T-helper 2 cell treated with Interferon-gamma antibody and Interleukin-4, amounts not matched to agents 100 ng/mL and 5 ng/mL, for 36 hours (primary cell): ENCODE data around the gene FKBP6. TPM values are rescaled to one million over a fixed set of nuclear protein-coding genes. Genes with fewer than 3 reads are reported as not detected.
"Not testable (repeated sequence)": the region's sequence is repeated elsewhere in the genome, so short reads cannot be mapped to it uniquely, and the experiment has no call there.

Source experiments
- intact Hi-C: fragments of 100-400 bp; cut with micrococcal nuclease; formaldehyde crosslinking; loops from one replicate; pipeline ENCODE4 v1.15.1; 2023
- total RNA-seq: library from RNA; stranded (reverse); gene quantifications from 2 replicates; pipeline ENCODE4 v1.2.3, GENCODE V29; 2022

The FKBP6 gene
- total RNA-seq, 1 donor from 2014 or later, result not detected

DNA sequence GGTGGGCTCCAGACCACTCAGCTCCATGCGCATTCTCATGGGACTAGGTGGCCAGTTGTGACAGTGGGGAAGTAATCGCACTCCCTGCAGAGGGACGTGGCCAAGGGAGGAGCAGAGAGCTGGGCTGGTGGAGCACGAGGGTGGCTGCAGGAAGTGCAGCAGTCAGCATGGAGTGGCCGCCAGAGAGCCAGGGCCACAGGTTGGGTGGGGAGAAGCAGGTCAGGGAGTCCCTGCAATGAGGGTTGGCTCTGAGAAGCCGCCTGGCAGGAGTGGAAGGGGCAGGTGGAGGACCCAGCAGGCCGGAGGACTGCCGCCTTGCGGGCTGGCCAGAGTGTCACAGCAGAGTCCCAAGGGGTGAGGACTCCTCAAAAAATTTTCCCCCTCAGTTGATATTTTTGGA lies 26.2 kb downstream of the FKBP6 start:
- intact Hi-C loops, result no loop called here

- intact Hi-C loops, result no loop called here
These were observed 26.9 kb downstream of the FKBP6 start for GRCh38 chr7:73354821-73355220.

DNA sequence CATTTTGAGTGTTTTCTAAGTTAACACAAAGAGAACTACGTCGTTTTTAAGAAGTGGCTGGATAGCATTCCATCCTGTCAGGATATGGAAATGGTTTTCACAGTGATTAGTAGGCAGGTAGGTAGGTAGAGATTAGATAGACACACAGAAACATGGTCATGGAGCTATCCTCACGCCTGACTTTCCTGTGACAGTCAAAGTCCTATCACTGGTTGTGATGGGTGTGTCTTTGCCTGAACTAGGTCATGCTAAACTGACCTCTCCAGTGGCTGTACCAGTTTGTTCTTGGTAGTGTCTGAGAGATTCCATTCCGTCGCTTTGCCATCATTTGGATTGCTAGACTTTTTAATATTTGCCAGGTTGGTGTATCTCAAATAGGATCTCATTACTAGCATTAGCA lies 28.2 kb downstream of the FKBP6 start:
- intact Hi-C loops, result no loop called here

- intact Hi-C loops, result no loop called here
These were observed 30.8 kb downstream of the FKBP6 start for GRCh38 chr7:73358590-73359275.

DNA sequence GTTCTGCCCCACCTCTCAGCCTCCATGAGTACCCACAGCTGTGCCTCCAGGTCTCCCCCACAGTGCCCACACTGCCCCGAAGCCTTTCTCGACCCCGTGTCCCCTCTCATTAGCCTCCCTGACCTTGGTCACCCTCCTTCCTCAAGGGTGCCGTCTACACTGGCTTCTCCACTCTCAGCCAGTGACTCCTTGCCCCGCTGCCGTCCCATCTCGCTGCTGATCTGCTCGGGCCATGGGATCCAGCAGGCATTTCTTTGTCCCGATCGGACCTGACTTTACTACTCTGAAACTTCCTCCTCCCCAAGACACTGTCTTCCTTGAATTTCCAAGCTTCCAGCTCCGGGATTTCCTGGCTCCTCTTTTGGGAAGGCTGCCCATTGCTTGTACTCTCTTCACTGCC lies 31.3 kb downstream of the FKBP6 start:
- intact Hi-C loops, result no loop called here

DNA sequence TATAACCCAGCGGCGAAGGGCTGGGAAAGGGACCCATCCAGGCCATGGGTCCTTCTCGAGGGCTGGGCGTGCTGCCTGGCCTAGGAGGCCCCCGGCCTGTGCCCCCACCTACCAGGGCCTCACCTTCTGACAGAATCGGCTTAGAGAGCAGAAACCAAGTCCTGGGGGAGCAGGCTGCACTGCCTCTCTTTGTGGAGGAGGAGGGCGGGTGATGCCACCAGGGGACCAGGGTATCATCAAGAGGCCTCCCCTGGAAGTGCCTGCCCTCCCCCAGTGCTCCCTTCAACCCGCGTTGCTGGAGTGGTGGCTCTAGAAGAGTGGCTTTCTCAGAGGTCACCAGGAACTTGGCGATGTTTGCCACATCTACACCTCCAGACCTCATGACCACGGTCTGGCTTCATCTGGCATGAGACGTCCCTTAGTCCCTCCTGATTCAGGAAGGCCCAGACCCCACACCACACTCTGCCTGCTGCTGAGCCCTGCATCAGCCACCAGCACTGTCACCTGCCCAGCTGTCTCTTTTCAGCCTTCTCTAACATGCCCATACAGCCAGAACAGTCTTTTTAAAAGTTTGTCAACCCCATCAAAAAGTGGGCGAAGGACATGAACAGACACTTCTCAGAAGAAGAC lies 31.9 kb downstream of the FKBP6 start:
- intact Hi-C loops, result no loop called here

- intact Hi-C loops, result not testable (repeated sequence)
These were observed 32.6 kb downstream of the FKBP6 start for GRCh38 chr7:73360590-73360989.

DNA sequence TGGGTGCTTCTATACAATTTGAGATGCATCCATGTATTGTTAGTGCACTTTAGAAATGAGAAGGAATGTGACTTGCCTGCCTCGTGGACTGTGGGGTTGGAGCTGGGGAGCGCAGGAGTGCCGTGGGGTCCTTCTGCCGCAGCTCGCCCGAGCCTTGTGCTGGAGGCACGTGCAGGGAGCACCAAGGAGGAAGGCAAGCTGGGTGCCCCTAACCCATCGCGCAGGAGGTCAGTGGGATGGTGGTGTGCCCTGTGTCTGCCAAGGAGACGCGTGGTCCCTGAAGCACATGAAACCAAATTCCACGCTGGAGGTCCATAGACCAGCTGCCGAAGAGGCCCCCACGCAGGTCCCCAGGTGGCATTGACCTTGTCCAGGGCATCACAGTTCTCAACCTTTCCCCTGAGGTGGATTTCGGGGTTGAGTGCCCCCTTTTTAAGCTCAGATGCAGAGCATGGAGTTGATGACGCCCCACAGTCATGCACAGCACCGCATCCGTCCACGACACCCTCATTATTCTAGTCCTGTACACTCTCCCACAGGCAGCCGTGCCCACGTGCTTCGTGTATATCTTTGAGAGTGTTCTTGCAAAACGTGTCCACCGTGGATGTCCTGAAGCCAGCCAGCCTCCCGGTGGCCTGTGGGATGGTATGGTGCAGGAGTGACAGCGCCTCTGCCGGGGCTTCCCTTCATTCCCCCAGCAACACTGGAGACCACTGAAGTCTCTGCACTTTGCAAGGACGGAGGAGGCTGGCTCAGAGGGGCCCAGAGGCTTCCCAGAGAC lies 35.5 kb downstream of the FKBP6 start:
- intact Hi-C loops, result no loop called here

DNA sequence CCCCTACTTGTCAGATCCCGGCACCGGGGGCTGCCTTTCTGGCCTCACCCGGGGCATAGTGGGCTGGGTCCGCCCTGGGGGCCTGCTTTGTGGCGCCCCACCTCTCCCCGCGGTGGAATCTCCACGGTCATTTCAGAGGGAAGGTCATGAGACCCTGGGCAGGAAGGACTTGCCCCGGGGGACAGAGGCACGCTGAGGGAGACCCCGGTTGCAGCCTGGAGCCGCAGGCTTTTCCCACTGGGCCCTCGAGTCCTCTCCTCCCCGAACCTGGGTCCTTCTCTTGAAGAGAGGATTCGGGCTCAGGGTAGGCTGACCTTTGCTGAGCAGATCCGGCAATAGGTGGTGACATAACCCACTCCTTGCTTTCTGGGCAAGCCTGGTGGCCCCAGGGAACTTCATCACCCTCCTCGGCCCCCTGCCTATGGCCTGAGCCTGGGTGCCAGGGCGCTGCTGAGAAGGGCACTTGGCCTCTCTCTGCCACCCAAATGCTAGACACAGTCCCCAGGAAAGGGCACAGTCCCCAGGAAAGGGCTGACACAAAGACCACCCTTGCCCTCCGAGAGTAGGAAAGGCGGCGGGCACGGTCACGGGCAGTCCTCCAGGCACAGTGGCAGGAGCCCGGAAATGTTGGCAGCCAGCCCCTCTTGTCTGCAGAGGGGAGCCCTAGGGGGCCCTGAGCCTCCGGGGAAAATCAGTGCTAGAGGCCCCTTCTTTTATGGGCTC lies 36.2 kb downstream of the FKBP6 start:
- intact Hi-C loops, result no loop called here

DNA sequence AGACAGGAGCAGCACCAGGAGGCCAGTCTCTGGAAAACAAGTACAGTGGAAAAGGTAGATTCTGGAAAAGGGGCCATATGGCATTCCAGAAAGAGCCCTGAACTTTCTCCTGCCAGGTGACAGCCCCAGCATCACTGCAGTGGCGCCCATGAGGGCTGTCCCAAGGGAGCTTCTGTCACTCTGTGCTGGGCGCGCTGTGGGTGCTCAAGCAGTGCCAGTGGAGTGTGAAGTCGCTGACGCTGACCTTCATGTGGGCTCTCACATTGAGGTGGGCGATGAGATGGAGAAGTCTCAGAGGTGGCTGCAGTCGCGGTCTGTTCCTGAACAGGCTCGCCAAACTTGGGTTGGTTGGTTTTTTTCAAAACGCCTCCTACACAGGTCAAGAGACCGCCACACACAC lies 38.2 kb downstream of the FKBP6 start:
- intact Hi-C loops, result no loop called here

- intact Hi-C loops, result no loop called here
These were observed 39.0 kb downstream of the FKBP6 start for GRCh38 chr7:73366990-73367389.

DNA sequence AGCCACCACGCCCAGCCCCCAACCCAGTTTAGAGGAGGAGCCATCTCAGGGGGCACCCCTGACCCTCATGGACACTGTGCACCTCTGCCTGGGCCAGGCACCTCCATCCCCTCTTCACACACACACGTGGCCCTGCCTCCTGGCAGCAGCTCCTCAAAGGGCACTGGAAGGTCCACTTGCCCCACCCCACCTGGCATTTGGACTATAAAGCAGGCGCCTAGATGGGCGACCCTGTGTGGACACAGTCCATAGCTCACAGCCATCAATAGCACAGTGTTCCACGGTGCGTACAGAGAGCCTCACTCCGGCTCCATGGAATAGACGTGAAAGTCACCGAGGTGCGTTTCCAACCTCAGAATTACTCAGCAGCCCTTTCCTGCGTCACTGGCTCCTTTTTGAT lies 41.0 kb downstream of the FKBP6 start:
- intact Hi-C loops, result no loop called here

GRCh38 chr7:73369622-73370021 lies 41.7 kb downstream of the FKBP6 start:
- intact Hi-C loops, result no loop called here

- intact Hi-C loops, result no loop called here
These were observed 45.8 kb downstream of the FKBP6 start for GRCh38 chr7:73373741-73374140.

DNA sequence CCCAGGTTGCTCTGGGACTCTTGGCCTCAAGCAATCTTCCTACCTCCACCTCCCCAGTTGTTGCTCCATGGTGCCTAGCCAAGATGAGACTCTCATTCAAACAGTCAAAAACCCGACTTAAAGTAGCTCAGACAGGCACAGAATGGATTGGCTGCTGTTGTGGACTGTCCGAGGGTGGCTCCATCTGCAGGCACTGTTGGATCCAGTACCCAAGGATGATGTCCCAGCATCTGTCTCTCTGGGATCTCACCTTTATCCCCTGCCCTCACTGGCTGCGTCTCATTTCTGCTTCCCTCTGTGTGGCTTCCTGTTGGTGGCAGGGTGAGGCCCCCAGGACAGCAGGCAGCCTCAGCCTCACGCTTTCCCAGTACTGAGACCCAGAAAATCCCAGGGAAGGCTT lies 48.3 kb downstream of the FKBP6 start:
- intact Hi-C loops, result not testable (repeated sequence)

GRCh38 chr7:73376671-73377412 lies 48.9 kb downstream of the FKBP6 start:
- intact Hi-C loops, result no loop called here

GRCh38 chr7:73377413-73378200 lies 49.6 kb downstream of the FKBP6 start:
- intact Hi-C loops, result not testable (repeated sequence)

DNA sequence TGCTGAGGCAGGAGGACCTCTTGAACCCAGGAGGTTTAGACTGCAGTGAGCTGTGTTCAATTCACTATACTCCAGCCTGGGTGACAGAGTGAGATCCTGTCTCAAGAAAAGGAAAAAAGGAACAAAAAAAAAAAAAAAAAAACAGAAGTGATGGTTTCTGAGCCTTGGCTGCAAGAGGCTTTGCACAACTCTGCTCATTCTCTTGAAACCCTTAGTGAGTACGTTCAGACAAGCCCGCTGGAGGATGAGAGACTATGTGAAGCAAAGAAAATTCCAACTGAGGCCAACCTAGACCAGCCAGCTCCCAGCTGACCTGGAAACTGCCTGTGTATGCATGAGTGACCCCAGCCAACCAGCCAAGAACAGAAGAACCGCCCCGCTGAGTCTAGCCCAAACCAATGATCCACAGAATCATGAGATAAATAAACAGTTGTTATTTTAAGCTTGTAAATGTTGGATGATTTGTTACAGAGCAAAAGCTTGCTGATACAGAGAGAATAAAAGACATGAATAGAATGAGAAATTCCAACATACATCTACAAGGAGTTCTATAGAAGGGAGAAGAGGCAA lies 55.1 kb downstream of the FKBP6 start:
- intact Hi-C loops, result no loop called here

DNA sequence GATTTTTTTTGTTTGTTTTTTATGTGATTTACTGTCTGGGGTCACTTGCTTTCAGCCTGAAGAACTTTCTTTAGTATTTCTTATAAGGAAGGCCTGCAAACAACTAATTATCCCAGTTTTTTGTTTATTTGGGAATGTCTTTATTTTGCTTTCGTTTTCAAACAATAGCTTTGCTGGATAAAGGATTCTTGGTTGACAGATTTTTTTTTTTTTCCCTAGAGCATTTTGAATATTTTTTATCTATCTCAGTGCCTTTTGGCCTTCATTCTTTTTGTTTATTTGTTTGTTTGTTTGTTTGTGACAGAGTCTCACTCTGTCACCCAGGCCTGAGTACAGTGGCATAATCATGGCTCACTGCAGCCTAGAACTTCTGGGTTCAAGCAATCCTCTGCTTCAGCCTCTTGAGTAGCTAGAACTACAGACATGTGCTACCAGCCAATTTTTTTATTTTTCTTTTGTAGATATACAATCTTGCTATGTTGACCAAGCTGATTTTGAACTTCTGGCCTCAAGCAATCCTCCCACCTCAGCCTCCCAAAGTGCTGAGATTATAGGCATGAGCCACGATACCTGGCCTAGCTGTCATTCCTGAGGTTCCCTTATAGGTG lies 59.4 kb downstream of the FKBP6 start:
- intact Hi-C loops, result no loop called here
